Neural cell (in vitro differentiated cells): ENCODE data around the gene MARCHF7. TPM values are rescaled to one million over a fixed set of nuclear protein-coding genes. Genes with fewer than 3 reads are reported as not detected.
"Not testable (repeated sequence)": the region's sequence is repeated elsewhere in the genome, so short reads cannot be mapped to it uniquely, and the experiment has no call there.

Experiments used
- H2AFZ ChIP-seq: fragments of 200-600, 300-800 bp; sonication (generic), shearing (Covaris generic); 2 replicates; pipeline ENCODE4 v1.6.0; 2014; ENCODE audit warnings: low read depth, mild to moderate bottlenecking, antibody characterized with exemption, low read length, moderate library complexity
- H3F3A ChIP-seq: fragments of 200-600 bp; shearing (Covaris generic); 2 replicates; pipeline ENCODE4 v1.6.1; 2016; ENCODE audit warnings: mild to moderate bottlenecking, moderate library complexity, mixed read lengths, antibody characterized with exemption, low read length; ENCODE audit not compliant: insufficient read depth, poor library complexity, severe bottlenecking
- H3K27ac ChIP-seq: fragments of 200-600, 300-800 bp; sonication (generic), shearing (Covaris generic); 2 replicates; pipeline ENCODE4 v1.5.1; 2014; ENCODE audit warnings: mild to moderate bottlenecking, low read length, moderate library complexity
- H3K27me3 ChIP-seq: fragments of 300-800, 200-600 bp; sonication (generic), shearing (Covaris generic); 2 replicates; pipeline ENCODE4 v1.6.0; 2014; ENCODE audit warnings: mild to moderate bottlenecking, low read depth, low read length, moderate library complexity; ENCODE audit not compliant: insufficient read depth
- H3K36me3 ChIP-seq: fragments of 300-800, 200-600 bp; sonication (generic), shearing (Covaris generic); 2 replicates; pipeline ENCODE4 v1.5.1; 2014; ENCODE audit warnings: mild to moderate bottlenecking, antibody characterized with exemption, low read length, moderate library complexity; ENCODE audit not compliant: insufficient read depth
- H3K4me2 ChIP-seq: fragments of 300-800, 200-600 bp; sonication (generic), shearing (Covaris generic); 2 replicates; pipeline ENCODE4 v1.6.0; 2014; ENCODE audit warnings: mild to moderate bottlenecking, low read length
- H3K4me3 ChIP-seq: fragments of 300-800, 200-600 bp; sonication (generic), shearing (Covaris generic); 2 replicates; pipeline ENCODE4 v1.5.1; 2014; ENCODE audit warnings: mild to moderate bottlenecking, low read length, moderate library complexity
- H3K79me2 ChIP-seq: fragments of 200-600 bp; shearing (Covaris generic); replicated peaks from 2 replicates; pipeline ENCODE4 v1.6.0; 2014; ENCODE audit warnings: mild to moderate bottlenecking, low read length, moderate library complexity; ENCODE audit not compliant: insufficient read depth
- H3K9ac ChIP-seq: fragments of 300-800, 200-600 bp; sonication (generic), shearing (Covaris generic); 2 replicates; pipeline ENCODE4 v1.6.1; 2016; ENCODE audit warnings: mild to moderate bottlenecking, low read length, mixed read lengths
- H3K9me2 ChIP-seq: fragments of 200-600 bp; shearing (Covaris generic); 2 replicates; pipeline ENCODE4 v1.6.1; 2016; ENCODE audit warnings: mild to moderate bottlenecking, low read length, mixed read lengths; ENCODE audit not compliant: insufficient read depth
- H3K9me3 ChIP-seq: fragments of 200-600, 300-800 bp; sonication (generic), shearing (Covaris generic); 2 replicates; pipeline ENCODE4 v1.6.1; 2016; ENCODE audit warnings: mild to moderate bottlenecking, mixed run types, low read length, moderate library complexity, mixed read lengths
- H4K20me1 ChIP-seq: fragments of 200-600 bp; shearing (Covaris generic); 2 replicates; pipeline ENCODE4 v1.6.1; 2016; ENCODE audit warnings: mild to moderate bottlenecking, mixed run types; ENCODE audit not compliant: insufficient read depth
- EP300 ChIP-seq: fragments of 450-650 bp; conservative IDR thresholded peaks from 2 replicates; pipeline ENCODE4 v1.6.1; 2014; ENCODE audit warnings: antibody characterized with exemption, mild to moderate bottlenecking, moderate library complexity; ENCODE audit not compliant: poor library complexity, severe bottlenecking
- EZH2 ChIP-seq: fragments of 200-600, 300-800 bp; shearing (Covaris generic), sonication (generic); IDR thresholded peaks from 2 replicates; pipeline ENCODE4 v1.6.1; 2014; ENCODE audit warnings: antibody characterized with exemption, low read length, borderline replicate concordance, mild to moderate bottlenecking; ENCODE audit not compliant: insufficient read depth, poor library complexity, severe bottlenecking
- MXI1 ChIP-seq: fragments of 450-650 bp; conservative IDR thresholded peaks from 2 replicates; pipeline ENCODE4 v1.6.1; 2014; ENCODE audit warnings: antibody characterized with exemption, mild to moderate bottlenecking; ENCODE audit not compliant: poor library complexity, severe bottlenecking
- POLR2AphosphoS5 ChIP-seq: IDR thresholded peaks from 2 replicates; pipeline ENCODE4 v1.6.1; 2012
- RAD21 ChIP-seq: fragments of 450-650 bp; conservative IDR thresholded peaks from 2 replicates; pipeline ENCODE4 v1.6.1; 2014; ENCODE audit warnings: antibody characterized with exemption, mild to moderate bottlenecking, moderate library complexity
- REST ChIP-seq: IDR thresholded peaks from 2 replicates; pipeline ENCODE4 v1.6.1; 2012; ENCODE audit warnings: borderline replicate concordance
- SMC3 ChIP-seq: fragments of 450-650 bp; conservative IDR thresholded peaks from 2 replicates; pipeline ENCODE4 v1.6.1; 2014; ENCODE audit warnings: antibody characterized with exemption, mild to moderate bottlenecking, moderate library complexity; ENCODE audit not compliant: poor library complexity
- TAF1 ChIP-seq: IDR thresholded peaks from 2 replicates; pipeline ENCODE4 v1.6.1; 2012; ENCODE audit warnings: low read depth
- polyA plus RNA-seq: library from polyadenylated mRNA; depleted of rRNA; stranded (reverse); fragments of >200 nt; gene quantifications from 2 replicates; pipeline ENCODE4 v1.2.3, GENCODE V29; 2014
- TF ChIP-seq, protein P1 (sequence below): fragments of 450-650 bp; IDR thresholded peaks from 2 replicates; pipeline ENCODE4 v1.5.1; 2014; ENCODE audit warnings: antibody characterized with exemption, mild to moderate bottlenecking, moderate library complexity; ENCODE audit not compliant: poor library complexity, severe bottlenecking

MARCHF7 gene
- polyA plus RNA-seq, 1 donor from 2014 or later, result 193 TPM

- Histone ChIP-seq H3K9me2 (no peaks in the 10 kb centered on the region), H2AFZ (no peak overlapping the region), H4K20me1 (peaks cover 4% of the 10 kb centered on the region), H3F3A (peaks cover 6% of the 10 kb centered on the region), H3K4me2 (peak overlapping the region; percentile 80), H3K4me3 (peak overlapping the region; percentile 94), H3K27ac (no peak overlapping the region), H3K79me2 (peaks cover 68% of the 10 kb centered on the region), H3K36me3 (peaks cover 4% of the 10 kb centered on the region), H3K27me3 (no peaks in the 10 kb centered on the region), H3K9ac (no peak overlapping the region), H3K9me3 (no peaks in the 10 kb centered on the region)
- TF ChIP-seq RAD21, result no peak
- no peak for TF ChIP-seq EP300
- TF ChIP-seq REST, result no peak
- no peak for TF ChIP-seq MXI1
- TF ChIP-seq, protein P1, sequence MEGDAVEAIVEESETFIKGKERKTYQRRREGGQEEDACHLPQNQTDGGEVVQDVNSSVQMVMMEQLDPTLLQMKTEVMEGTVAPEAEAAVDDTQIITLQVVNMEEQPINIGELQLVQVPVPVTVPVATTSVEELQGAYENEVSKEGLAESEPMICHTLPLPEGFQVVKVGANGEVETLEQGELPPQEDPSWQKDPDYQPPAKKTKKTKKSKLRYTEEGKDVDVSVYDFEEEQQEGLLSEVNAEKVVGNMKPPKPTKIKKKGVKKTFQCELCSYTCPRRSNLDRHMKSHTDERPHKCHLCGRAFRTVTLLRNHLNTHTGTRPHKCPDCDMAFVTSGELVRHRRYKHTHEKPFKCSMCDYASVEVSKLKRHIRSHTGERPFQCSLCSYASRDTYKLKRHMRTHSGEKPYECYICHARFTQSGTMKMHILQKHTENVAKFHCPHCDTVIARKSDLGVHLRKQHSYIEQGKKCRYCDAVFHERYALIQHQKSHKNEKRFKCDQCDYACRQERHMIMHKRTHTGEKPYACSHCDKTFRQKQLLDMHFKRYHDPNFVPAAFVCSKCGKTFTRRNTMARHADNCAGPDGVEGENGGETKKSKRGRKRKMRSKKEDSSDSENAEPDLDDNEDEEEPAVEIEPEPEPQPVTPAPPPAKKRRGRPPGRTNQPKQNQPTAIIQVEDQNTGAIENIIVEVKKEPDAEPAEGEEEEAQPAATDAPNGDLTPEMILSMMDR, result no peak
- TF ChIP-seq SMC3, result no peak
- TF ChIP-seq POLR2AphosphoS5, result no peak
- no peak for TF ChIP-seq EZH2
- TF ChIP-seq TAF1, result no peak
Observed at GRCh38 chr2:159714247-159714930, 2.1 kb downstream of the MARCHF7 start.

GRCh38 chr2:159715451-159715850, 3.1 kb downstream of the MARCHF7 start:
- H3K4me3 ChIP-seq, result peak overlapping the region; percentile 94
- no peak overlapping the region for H3K4me2 ChIP-seq
- H3K27ac ChIP-seq, result no peak overlapping the region
- no peak overlapping the region for H2AFZ ChIP-seq
- no peaks in the 10 kb centered on the region for H3K27me3 ChIP-seq
- peaks cover 4% of the 10 kb centered on the region for H4K20me1 ChIP-seq
- H3K9me2 ChIP-seq, result no peaks in the 10 kb centered on the region
- H3K9me3 ChIP-seq, result no peaks in the 10 kb centered on the region
- no peak overlapping the region for H3K9ac ChIP-seq
- H3K36me3 ChIP-seq, result peaks cover 4% of the 10 kb centered on the region
- H3F3A ChIP-seq, result peaks cover 6% of the 10 kb centered on the region
- TF ChIP-seq REST (no peak), TAF1 (no peak), SMC3 (no peak), EZH2 (no peak), MXI1 (no peak), EP300 (no peak), RAD21 (no peak), POLR2AphosphoS5 (no peak)
- TF ChIP-seq, protein P1, result no peak
- peaks cover 78% of the 10 kb centered on the region for H3K79me2 ChIP-seq

DNA sequence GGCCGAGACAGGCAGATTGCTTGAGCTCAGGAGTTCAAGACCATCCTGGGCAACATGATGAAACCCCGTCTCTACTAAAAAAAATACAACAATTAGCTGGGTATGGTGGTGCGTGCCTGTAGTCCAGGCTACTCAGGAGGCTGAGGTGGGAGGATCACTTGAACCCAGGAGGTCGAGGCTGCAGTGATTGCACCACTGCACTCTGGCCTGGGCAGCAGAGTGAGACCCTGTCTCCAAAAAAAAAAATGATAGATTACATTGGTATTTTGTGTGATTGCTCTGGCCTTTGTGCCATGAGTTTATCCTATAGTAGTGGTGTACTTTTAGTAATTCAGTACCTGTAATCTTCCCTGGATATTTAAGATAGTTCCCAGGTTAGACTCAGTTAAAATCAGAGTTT, 4.1 kb downstream of the MARCHF7 start:
- Histone ChIP-seq H3K4me3 (peak overlapping the region; percentile 12), H3K79me2 (peaks cover 87% of the 10 kb centered on the region)
- not testable (repeated sequence) for H3K36me3 ChIP-seq, H3K9ac ChIP-seq, H2AFZ ChIP-seq, H3K4me2 ChIP-seq, H3K9me3 ChIP-seq, H3K27ac ChIP-seq, H3F3A ChIP-seq, H3K9me2 ChIP-seq, H3K27me3 ChIP-seq, H4K20me1 ChIP-seq
